Astrocyte of the cerebellum (primary cell): ENCODE measurements around the gene ALPI.
A peak's percentile ranks its signal among the peaks of the same experiment; 100 is the strongest.

ENCODE experiments used
- DNase-seq: peaks from one replicate; pipeline ENCODE4 v3.0.0-alpha.2; 2011; ENCODE audit warnings: low read depth
- H3K4me3 ChIP-seq: 2 replicates; pipeline ENCODE4 v1.5.1; 2011; ENCODE audit warnings: mild to moderate bottlenecking, low read depth, low read length, moderate library complexity
- CTCF ChIP-seq: IDR thresholded peaks from 2 replicates; pipeline ENCODE4 v1.5.1; 2012; ENCODE audit warnings: low read length, low read depth, moderate library complexity, mild to moderate bottlenecking; ENCODE audit errors: missing control alignments
- in situ Hi-C: cut with HindIII; loops from 2 replicates; pipeline ENCODE4 v1.10.0; 2017; ENCODE audit warnings: low sequenced_read_pairs

Gene ALPI

GRCh38 chr2:232502911-232503808 is 47.2 kb downstream of the ALPI start:
- no peak for TF ChIP-seq CTCF
- H3K4me3 ChIP-seq, result peak overlapping the region; percentile 3

GRCh38 chr2:232503809-232504323 is 47.9 kb downstream of the ALPI start:
- in situ Hi-C loops, result no loop called here
- TF ChIP-seq CTCF, result no peak
- no peak overlapping the region for H3K4me3 ChIP-seq
- DNase-seq, result no peak

More at GRCh38 chr2:232502911-232503808, 47.2 kb downstream of the ALPI start:
- no peak for DNase-seq
- in situ Hi-C loops, result no loop called here

GRCh38 chr2:232504438-232504837 is 48.5 kb downstream of the ALPI start:
- DNase-seq, result no peak
- H3K4me3 ChIP-seq, result no peak overlapping the region
- in situ Hi-C loops, result no loop called here
- no peak for TF ChIP-seq CTCF

GRCh38 chr2:232505856-232506255 is 49.9 kb downstream of the ALPI start:
- DNase-seq, result no peak
- TF ChIP-seq CTCF, result no peak
- no peak overlapping the region for H3K4me3 ChIP-seq
- in situ Hi-C loops, result no loop called here

- DNase-seq, result no peak
- TF ChIP-seq CTCF, result no peak
- in situ Hi-C loops, result no loop called here
- H3K4me3 ChIP-seq, result no peak overlapping the region
Measured at GRCh38 chr2:232506709-232507108, 50.8 kb downstream of the ALPI start.

GRCh38 chr2:232508251-232508650 is 52.3 kb downstream of the ALPI start:
- DNase-seq, result no peak
- no peak for TF ChIP-seq CTCF
- H3K4me3 ChIP-seq, result no peak overlapping the region
- in situ Hi-C loops, result no loop called here
